Measurements from ENCODE around the gene TTC22.
"Not testable (repeated sequence)": the region's sequence is repeated elsewhere in the genome, so short reads cannot be mapped to it uniquely, and the experiment has no call there.

The TTC22 gene

DNA sequence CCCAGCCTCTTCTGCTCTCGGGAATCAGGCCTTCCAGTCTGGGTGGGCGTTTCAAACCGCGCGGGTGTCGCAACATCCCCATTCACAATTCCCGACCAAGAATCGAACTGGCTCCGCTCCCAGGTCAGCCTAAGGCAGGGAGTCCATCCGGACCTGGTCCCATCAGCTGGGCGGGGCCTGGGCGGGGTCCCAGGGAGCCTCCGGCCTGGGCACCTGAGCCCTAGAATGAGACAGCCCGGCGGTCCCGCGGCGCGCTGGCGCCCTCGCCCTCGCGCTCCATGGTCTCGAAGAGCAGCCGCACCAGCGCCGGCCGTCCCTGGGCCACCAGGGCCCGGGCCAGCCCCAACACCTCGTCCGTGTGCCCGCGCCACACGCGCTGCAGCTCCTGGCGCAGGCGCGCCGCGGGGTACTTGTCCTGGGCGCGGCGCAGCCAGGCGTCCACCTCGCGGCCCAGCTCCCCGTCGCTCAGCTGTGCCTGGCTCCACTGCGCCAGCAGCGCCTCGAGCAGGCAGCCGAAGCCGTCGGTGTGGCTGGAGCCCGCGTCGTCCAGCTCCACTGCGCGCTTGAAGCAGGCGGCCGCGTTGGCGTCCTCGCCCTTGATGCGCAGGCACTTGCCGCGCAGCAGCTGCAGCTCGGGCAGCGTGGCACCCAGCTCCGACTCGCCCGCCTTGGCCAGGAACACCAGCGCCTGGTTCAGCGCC lies 19.9 kb downstream of the TTC22 start:
- no peak for DNase-seq

DNA sequence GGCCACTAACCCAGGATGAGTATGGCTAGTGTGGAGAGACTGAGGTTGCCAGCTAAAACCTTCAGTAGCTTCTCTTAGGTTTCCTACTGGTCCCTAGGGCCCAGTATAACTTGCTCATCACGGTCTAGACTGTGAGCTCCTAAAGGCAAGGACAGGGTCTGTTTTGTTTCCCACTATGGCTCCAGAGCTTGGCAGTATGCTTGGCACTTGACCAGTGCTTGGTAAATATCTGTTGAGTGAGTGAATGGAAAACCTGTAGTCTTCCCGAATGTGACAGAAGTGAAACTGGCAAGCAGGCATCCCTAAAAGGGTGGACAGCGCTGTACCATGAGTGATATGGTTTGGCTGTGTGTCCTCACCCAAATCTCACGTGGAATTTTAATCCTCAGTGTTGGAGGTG lies 23.7 kb downstream of the TTC22 start:
- no peak for DNase-seq

DNA sequence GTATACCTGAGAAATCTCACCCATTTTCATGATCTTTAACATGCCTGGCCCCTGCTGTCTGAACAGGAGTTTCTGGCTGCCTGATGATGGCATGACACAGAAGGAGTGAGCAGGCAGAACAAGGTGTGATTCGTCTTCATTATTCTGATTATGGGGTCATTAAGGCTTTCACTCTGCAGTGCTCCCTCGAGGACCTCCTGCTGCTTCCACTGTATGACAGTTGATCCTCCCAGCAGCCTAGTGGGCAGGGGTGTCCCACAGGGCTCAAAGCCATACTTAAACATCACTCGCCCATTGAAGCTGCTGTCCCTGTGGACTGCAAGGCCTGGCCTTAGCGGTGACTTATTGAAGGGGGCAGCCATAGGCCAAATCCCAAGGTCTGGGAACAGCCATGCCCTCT lies 24.1 kb downstream of the TTC22 start:
- DNase-seq, result no peak

DNA sequence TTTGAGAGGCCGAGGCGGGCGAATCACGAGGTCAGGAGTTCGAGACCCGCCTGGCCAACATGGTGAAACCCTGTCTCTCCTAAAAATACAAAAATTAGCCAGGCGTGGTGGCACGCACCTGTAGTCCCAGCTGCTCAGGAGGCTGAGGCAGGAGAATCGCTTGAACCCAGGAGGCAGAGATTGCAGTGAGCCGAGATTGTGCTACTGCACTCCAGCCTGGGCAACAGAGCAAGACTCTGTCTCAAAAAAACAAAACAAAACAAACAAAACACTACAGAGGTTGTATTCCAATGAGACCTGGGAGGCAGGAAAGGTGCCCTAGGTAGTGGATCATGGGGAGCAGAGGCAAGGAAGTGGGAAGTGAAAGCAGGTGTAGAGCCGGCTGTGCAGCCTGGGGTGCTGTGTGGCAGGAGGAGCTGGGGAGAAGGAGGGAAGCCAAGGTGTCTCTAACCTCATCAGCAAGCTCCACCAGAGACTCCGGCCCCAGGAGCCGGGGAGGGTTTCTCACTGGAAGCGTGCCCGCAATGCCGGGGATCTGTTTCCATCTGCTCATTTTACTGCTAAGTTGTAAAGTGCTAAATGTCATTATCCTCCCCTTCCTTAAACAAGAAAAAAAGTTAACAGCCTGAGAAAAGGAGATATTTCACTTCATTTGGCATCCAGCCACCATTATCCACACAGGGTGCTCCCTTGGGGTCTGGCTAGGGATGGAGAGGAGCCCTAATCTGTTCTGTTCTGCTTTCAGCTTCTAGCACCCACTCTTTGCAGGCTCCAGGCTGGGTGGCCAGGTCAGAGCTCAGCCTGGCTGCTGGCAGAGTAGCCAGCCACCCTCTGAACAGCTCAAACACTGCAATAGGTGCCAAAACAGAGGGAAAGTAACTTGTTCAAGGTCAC lies 25.0 kb downstream of the TTC22 start:
- DNase-seq, result not testable (repeated sequence)

DNA sequence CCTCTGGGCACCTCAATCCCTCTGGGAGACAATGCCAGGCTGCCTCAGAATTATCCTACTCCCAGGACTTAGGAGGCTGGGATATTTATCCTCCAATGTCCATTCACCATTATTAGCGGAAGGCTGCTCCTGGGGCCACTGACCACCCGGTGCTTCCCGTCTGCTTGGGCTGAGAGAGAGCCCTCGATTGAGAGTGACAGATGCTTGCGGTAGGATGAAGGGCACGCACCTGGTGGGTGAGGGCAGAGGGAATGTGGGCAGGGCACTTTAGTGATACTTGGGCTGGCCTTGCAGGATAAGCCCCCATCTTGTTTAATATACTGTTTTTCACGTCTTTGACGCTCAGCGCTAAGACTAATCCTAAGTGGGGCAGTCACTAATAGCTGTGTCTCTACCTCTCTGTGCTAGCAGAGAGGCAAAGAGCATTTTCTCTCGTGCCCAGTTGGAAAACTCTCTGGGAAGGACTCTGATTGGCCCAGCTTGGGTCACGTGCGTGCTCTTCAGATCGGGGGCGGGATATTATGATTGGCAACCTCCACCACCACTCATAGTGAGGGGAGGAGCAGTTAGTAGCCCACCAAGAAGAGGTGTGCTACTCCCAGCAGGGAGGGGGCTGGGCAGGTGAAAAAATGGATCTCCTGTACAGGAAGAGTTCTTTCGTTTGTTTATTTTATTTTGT lies 26.2 kb downstream of the TTC22 start:
- DNase-seq, result no peak

DNA sequence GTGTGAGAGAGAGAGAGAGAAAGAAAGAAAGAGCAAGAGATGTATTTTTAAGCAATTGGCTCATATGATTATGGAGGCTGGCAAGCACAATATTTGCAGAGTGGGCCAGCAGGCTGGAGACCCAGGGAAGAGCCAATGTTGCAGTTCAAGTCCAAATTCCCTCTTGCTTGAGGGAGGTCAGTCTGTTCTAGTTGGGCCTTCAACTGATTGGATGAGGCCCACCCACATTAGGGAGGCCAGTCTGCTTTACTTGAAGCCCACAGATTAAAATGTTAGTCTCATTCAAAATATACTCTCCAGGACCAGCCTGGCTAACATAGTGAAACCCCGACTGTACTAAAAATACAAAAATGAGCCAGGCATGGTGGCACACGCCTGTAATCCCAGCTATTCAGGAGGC lies 28.2 kb downstream of the TTC22 start:
- DNase-seq, result no peak

DNA sequence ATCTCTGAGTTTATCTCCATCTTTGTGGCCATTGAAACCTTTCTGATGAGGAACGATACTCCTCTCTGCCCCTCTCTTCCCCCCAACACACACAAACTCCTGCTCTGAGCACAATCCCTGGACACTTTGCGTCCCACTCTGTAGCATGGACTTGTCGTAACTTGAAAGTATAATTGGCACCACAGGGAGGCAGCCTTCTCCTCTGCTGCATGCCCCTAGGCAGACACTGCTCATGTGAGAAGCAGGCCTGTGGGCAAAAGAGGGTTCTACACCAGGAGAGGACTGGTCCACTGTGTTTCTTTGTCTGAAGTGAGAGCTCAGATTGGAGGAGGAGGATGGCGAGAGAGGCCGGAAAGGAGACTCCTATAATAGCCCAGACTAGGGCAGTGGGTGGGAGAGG lies 33.0 kb downstream of the TTC22 start:
- no peak for DNase-seq

DNA sequence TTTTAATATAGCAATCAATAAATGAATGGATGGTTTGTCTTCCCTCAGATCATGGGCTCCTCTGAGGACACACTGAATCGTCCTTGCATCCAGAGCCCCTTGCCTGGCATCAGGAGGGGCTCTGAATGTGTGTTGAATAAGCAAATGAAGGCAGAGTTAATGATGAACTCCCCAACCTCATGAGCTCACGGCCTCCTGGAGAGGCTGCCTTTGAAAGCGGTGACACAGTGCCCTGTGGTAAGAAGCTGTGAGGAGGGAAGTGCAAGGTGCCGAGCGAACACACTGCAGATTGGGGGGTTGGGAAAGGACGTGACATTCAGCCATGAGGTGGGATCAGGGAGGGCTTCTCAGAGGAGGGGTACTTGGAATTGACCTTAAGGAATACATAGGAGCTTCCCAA lies 33.6 kb downstream of the TTC22 start:
- no peak for DNase-seq

DNA sequence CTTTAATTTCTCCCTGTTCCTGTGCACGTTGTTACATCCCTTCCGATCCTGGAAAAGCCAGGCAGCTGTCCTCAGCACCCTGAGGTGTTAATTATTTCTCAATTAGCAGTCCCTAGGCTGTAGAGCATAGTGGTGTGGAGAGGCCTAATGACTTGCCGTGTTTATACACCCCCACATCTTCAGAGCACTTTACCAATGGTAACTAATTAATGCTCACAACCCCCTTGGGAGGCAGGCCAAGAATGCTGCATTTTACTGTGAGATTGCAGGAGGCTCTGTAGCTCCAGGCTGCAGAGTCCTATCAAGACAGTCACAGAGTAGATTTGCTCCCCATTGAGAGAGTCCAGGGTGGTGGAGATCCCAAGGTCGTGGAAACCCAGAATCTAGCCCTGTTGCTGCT lies 34.4 kb downstream of the TTC22 start:
- DNase-seq, result no peak

DNA sequence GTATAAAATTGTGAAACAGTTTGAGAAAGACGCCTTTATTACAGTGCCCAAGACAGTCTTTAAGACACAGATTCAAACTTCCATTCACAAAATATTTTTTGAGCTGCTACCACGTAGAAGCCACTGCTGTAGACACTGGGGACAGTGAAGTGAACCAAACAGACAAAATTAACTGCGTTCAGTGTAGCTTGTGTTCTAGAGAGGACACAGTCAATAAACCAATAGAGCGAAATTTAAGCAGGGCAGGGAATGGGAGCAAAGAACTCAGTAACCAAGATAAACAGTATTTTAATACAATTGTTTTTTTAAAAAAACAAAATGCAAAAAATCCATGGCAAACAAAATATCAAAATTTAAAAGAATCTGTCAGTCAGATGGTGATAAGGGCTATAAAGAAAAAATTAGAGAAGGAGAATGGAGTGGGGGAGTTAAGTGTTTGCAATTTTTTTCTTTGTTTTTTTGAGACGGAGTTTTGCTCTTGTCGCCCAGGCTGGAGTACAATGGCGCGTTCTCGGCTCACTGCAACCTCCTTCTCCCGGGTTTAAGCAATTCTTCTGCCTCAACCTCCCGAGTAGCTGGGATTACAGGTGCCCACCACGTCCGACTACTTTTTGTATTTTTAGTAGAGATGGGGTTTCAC lies 36.1 kb downstream of the TTC22 start:
- DNase-seq, result no peak

DNA sequence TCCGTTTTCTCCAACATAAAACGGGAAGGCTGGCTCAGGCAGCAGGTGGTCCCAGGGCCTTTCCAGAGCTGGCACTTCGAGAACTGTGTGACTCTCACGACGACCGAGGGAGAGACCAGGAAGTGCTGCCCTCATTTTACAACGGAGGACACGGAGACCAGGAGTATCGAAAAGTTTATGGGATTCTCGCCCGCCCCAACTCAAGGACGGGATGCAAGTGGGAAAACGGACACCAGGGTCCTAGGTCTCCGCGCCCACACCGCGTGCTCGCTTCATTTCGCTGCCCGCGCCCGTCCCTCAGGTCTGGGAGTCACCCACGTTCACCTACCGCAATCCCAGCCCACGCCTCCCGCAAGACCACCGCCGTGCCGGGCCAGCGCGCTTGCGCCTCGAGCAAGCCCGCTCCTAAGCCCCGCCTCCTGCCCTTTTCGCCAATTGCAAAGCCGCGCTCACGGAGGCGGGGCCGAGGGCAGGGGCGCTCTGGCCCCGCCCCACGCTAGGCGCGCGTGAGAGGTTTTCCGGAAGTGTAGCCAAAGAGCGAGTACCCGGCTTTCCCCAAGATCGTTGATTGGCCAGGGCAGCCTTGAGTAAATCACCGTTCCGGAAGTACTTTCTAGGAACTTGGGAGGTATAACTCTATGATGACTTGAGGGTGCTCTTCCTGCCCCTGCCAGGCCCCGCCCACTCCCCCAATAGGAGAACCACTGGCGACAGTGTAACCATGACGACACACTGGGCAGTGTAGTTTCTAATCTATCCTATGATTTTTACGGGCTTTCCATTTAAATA lies 36.8 kb downstream of the TTC22 start, which contains the start of gene PARS2:
Gene PARS2, minus strand, starts transcription at position 391 of the 789 bp plus-strand sequence. CDS start 5,362 bp downstream, outside the sequence.
- peak; percentile 98 for DNase-seq

DNA sequence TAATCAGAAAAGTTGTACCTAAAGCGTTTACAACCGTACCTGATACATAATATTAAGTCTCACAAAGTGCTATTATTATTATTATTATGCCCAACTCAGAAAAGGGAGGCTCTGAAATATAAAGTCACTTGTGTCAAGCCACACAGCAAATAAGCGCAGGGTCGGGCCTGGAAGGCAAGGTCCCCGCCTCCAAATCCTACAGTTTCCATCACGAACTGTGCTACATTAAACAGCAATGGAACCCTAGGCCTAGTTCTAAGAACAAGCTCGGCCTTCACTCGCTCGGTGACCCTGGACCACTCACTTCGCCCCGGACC lies 37.3 kb downstream of the TTC22 start:
- peak; percentile 17 for DNase-seq

DNA sequence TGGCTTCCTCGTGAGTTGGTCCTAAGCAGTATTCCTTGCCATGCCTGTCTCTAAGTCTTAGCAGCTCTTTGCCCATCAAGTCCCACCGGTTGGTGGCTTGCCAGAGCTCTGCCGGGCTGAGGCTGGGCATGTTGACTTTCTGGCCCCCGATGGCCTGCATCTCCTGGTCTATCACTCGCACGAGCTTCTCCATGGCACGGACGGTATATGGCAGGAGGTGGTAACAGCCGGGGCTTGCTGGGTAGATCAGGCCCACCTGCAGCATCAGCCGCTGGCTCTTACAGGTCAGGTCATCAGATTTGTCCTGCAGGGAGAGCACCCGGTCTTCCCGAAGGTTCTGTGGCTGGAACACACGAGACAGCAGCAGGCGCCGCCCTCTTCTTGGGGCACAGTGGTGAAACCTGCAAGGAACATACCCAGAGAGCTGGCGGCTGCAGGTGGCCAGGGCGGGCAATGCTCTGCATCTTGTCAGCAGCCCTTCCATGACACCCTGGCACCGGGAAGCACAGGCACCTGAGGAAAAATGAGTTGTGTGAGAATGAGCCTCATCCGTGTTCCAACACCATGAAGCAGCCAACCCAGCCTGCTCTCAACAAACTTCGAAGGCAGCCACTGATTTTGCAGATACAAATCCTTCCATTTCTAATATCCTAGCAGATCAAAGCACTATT lies 42.3 kb downstream of the TTC22 start:
- DNase-seq, result no peak

DNA sequence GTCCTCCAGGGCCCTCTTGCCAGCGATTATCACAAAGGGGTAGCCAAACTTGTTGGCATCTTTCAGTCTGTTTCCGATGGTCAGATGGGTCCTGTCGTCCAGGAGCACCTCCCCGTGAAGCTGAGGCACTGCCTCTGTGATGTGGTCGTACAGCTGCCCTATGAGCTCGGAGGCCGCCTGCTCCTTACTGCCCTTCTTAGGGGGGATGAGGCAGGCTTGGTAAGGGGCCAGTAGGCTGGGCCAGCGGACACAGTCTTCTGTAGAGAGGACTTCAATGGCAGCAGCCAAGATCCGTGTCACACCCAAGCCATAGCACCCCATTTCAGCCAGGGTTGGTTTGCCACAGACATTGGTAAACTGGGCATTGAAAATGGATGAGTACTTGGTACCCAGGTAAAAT lies 43.3 kb downstream of the TTC22 start:
- no peak for DNase-seq

DNA sequence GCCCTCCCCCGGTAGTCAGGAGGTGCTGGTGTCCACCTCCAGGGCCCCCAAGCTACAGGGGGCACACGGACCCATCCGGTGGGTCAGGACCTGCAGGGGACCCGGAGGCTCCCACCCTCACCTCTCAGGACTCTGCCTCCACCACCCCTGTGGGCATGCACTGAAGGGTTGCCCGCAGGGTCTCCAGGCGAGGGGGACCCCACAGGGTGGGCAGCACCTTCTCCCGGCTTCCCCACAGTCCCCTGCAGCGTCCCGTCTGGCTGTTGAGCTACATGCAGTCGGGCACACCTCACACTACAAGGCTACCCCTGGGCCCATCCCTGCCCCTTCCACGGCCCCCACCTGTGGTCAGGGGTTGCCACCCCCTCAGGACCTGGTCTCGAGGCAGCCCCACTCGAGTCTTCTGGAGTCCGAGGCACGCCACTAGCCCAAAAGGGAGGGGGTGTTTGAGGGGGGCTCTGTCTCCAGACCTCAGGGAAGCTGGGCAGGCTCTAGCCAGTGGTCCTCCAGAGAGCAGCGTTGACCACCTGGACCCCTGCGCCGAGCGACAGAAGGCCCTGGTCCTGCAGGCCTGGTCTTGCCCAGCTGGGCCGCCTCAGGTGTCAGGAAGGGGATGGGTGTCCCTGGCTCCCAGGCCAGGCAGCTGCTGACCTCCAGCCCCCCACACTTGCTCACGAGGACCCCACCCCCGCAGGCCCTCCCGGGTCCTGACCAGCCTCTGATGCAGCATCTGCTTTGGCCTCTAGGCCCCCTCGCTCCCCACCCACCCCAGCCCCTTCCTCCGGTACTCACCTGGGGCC lies 46.4 kb downstream of the TTC22 start:
- DNase-seq, result no peak

DNA sequence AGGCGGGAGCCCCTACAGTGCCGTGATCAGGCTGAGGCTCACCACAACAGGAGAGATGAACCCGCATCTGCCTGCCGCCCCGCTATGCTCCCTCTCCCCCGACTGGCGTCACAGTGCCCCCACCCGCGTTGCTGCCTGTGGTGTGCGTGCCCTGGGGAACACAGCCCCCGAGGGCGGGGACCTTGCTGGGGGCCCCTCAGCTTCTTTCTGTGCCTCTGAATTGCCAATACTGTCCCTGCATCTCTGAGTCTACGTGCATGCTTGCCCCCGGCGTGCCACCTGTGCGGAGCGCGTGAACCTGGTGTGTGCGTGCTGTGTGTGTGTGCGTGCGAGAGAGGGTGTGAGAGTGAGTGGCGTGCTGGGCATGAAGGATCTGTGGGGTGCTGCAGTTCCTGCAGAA lies 47.1 kb downstream of the TTC22 start:
- no peak for DNase-seq

DNA sequence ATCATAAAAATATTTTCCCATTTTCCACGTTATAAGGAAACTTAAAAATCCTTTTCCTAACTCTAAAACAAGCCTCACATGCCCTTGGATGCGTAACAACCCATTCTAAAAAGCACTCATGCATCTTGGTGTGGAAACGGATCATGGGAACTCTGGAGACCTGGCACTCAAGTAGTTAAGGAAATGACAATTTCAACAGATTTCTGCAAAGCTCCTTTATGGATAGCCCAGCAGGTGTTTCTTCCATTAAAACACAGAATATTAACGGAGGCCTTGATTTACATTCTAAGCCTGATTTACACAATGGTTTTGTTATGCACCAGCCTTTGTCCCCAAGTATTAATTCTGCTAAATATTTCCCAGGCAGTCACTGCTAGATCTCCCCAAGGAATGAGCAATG lies 49.7 kb downstream of the TTC22 start:
- DNase-seq, result no peak

DNA sequence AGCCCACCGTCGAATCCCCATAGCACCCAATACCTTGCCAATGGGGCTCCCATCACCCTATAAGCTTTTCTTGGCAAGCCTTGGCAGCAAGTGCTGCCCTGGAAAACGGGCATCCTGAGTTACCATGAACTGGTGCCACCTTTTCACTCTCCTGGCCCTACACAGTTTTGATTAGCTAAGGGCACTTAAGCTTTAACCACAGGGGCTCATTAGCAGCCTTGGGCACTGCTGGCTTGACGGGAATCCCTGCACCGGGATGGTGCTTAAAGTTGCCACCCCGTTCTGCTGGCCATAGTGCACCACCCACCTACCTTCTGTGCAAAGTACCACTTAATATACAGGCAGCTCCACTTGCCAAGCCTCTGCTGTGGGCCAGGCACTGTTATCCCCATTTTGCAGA lies 50.5 kb downstream of the TTC22 start:
- no peak for DNase-seq

DNA sequence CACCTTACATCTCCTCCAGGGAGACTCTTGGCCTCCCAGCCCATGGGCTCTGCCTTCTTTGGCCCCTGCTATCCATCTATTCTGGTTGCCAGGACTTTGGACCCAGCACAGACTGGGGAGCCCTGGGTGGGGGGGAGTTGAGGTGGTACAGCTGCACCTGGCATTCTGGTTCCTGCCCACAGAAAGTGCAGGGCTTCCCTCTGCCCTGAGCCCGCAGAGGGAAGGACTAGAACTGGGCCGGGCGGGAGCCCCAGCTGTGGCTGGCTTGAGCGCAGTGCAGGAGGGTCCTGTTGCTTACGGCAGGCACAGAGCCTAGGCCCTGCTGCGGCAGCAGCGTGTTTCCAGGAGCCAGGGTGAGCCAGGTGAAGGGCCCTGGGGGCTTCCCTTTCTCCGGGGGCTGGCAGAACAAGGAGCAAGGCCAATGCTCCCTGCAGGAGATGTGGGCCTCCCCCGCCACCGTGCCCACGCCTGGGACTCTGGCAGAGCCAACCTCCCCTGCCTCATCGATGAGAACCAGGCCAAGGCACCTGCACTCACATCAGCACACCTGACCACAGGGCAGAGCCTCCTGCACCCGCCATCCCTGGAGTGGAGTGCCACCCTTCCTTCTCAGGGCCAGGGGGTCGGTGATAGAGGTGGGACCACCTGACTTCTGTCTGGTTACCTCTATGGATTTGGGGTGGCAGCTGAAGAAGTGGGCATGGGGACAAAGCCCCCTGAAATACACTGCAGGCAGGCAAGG lies 52.9 kb downstream of the TTC22 start:
- no peak for DNase-seq

DNA sequence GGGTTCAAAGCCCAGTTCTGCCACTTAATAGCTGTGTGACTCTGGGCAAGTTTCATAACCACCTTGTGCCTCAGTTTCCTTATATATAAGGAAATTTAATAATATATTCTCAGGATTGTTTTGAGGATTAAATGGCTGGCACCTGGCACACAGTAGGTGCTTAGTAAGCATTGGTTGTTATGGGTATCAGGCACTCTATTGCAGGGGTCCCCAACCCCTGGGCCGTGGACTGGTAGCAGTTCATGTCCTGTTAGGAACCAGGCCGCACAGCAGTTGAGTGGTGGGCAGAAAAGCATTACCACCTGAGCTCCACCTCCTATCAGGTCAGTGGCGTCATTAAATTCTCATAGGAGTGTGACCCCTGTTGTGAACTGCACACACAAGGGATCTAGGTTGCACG lies 55.3 kb downstream of the TTC22 start:
- DNase-seq, result no peak

All from CD4-positive, alpha-beta T cell treated with Interleukin-17A for 4 hours (primary cell).